Liver (tissue), 9 donors: ENCODE measurements around the gene SLC66A1. TPM values are rescaled to one million over a fixed set of nuclear protein-coding genes. Genes with fewer than 3 reads are reported as not detected.

ENCODE experiments used
- DNase-seq: peaks from one replicate; pipeline ENCODE4 v3.0.0-alpha.2; 2017; ENCODE audit warnings: low spot score
- H3K27ac ChIP-seq, 2 donors: one replicate each; pipeline ENCODE4 v1.7.0; 2013; ENCODE audit warnings: inconsistent platforms in 2 of 2, low read length in 2 of 2, control low read depth in 1 of 2, low read depth in 1 of 2, mild to moderate bottlenecking in 1 of 2
- H3K27me3 ChIP-seq, 4 donors: one replicate each; pipeline versions ENCODE4 v1.6.1 to v1.7.0; 2013; ENCODE audit warnings: low read length in 3 of 4, inconsistent platforms in 1 of 4, mild to moderate bottlenecking in 1 of 4, moderate library complexity in 1 of 4; ENCODE audit not compliant: control insufficient read depth in 4 of 4, insufficient read depth in 4 of 4
- H3K36me3 ChIP-seq, 4 donors: one replicate each; pipeline versions ENCODE4 v1.6.1 to v1.7.0; 2013; ENCODE audit warnings: low read length in 3 of 4, mild to moderate bottlenecking in 3 of 4, low read depth in 1 of 4, moderate library complexity in 1 of 4; ENCODE audit not compliant: control insufficient read depth in 4 of 4, insufficient read depth in 3 of 4
- H3K4me1 ChIP-seq, 4 donors: one replicate each; pipeline versions ENCODE4 v1.6.1 to v1.7.0; 2013; ENCODE audit warnings: low read length in 3 of 4, mild to moderate bottlenecking in 3 of 4, moderate library complexity in 1 of 4; ENCODE audit not compliant: control insufficient read depth in 4 of 4, insufficient read depth in 4 of 4
- H3K4me3 ChIP-seq, 3 donors: one replicate each; pipeline versions ENCODE4 v1.6.1 to v1.7.0; 2013; ENCODE audit warnings: low read length in 3 of 3, control low read depth in 1 of 3, low read depth in 1 of 3, mild to moderate bottlenecking in 1 of 3
- H3K9ac ChIP-seq, 2 donors: one replicate each; pipeline ENCODE4 v1.7.0; 2013; ENCODE audit warnings: low read length in 2 of 2, mild to moderate bottlenecking in 2 of 2, moderate library complexity in 2 of 2, control low read depth in 1 of 2, low read depth in 1 of 2
- H3K9me3 ChIP-seq, 4 donors: one replicate each; pipeline versions ENCODE4 v1.6.1 to v1.7.0; 2013; ENCODE audit warnings: low read length in 3 of 4; ENCODE audit not compliant: control insufficient read depth in 4 of 4
- EGR1 ChIP-seq, 2 donors: IDR thresholded peaks; 2 replicates each; pipeline ENCODE4 v1.6.1; 2016 to 2018; ENCODE audit warnings: antibody characterized with exemption in 2 of 2, low read depth in 2 of 2
- FOXA1 ChIP-seq: IDR thresholded peaks from 2 replicates; pipeline ENCODE4 v1.6.1; 2016; ENCODE audit warnings: antibody characterized with exemption
- FOXA2 ChIP-seq: IDR thresholded peaks from 2 replicates; pipeline ENCODE4 v1.6.1; 2016; ENCODE audit warnings: antibody characterized with exemption
- GABPA ChIP-seq, 2 donors: IDR thresholded peaks in 1 of 2; conservative IDR thresholded peaks in 1 of 2; 2 replicates each; pipeline ENCODE4 v1.6.1; 2016; ENCODE audit warnings: antibody characterized with exemption in 2 of 2, mild to moderate bottlenecking in 1 of 2, moderate library complexity in 1 of 2
- HNF4G ChIP-seq: IDR thresholded peaks from 2 replicates; pipeline ENCODE4 v1.6.1; 2016; ENCODE audit warnings: antibody characterized with exemption
- JUND ChIP-seq, 2 donors: IDR thresholded peaks; 2 replicates each; pipeline ENCODE4 v1.6.1; 2016; ENCODE audit warnings: antibody characterized with exemption in 2 of 2
- RAD21 ChIP-seq, 2 donors: IDR thresholded peaks; 2 replicates each; pipeline ENCODE4 v1.6.1; 2016; ENCODE audit warnings: antibody characterized with exemption in 2 of 2, mild to moderate bottlenecking in 2 of 2
- RXRA ChIP-seq, 2 donors: IDR thresholded peaks; 2 replicates each; pipeline ENCODE4 v1.6.1; 2017 to 2018; ENCODE audit warnings: antibody characterized with exemption in 2 of 2, mild to moderate bottlenecking in 1 of 2
- SP1 ChIP-seq: IDR thresholded peaks from 2 replicates; pipeline ENCODE4 v1.6.1; 2018; ENCODE audit warnings: antibody characterized with exemption, mild to moderate bottlenecking
- TAF1 ChIP-seq: conservative IDR thresholded peaks from 2 replicates; pipeline ENCODE4 v1.6.1; 2016; ENCODE audit warnings: antibody characterized with exemption, mild to moderate bottlenecking
- YY1 ChIP-seq: IDR thresholded peaks from 2 replicates; pipeline ENCODE4 v1.6.1; 2016; ENCODE audit warnings: antibody characterized with exemption, mild to moderate bottlenecking
- WGBS: extraction: QIAGEN DNeasy Blood & Tissue Kit; methylation state at CpG from one replicate; pipeline ENCODE4 v1.1.7; 2013; 5-methylcytosine and 5-hydroxymethylcytosine counted together
- polyA plus RNA-seq, 2 donors: library from polyadenylated mRNA; stranded (reverse) in 1 of 2; unstranded in 1 of 2; fragments of 200-250 nt in 1 of 2; fragments of >200 nt in 1 of 2; fragmentation: Nextera tagmentation in 1 of 2; extraction: Ambion mirVana in 1 of 2; gene quantifications; one replicate each; pipeline versions ENCODE4 v1.2.1 to v1.2.3, GENCODE V29; 2013 to 2015
- total RNA-seq, 2 donors: library from RNA; depleted of rRNA; stranded (reverse); fragments of >200 nt; gene quantifications; one replicate each; pipeline ENCODE4 v1.2.3, GENCODE V29; 2014
- TF ChIP-seq, protein P1 (sequence below): IDR thresholded peaks from 2 replicates; pipeline ENCODE4 v1.6.1; 2016; ENCODE audit warnings: antibody characterized with exemption
- TF ChIP-seq, protein P2 (sequence below): IDR thresholded peaks from 2 replicates; pipeline ENCODE4 v1.6.1; 2016; ENCODE audit warnings: antibody characterized with exemption, mild to moderate bottlenecking
- TF ChIP-seq, protein P3 (sequence below): IDR thresholded peaks from 2 replicates; pipeline ENCODE4 v1.6.1; 2016; ENCODE audit warnings: antibody characterized with exemption
- TF ChIP-seq, protein P4 (sequence below): fragments of 150-350 bp; IDR thresholded peaks from 2 replicates; pipeline ENCODE4 v1.5.1; 2017; ENCODE audit warnings: improper control_type of control experiment, low read depth, low read length; ENCODE audit not compliant: missing input control
- TF ChIP-seq, protein P5 (sequence below): IDR thresholded peaks from 2 replicates; pipeline ENCODE4 v1.6.1; 2016; ENCODE audit warnings: antibody characterized with exemption
- donor health status: healthy.
- donor health status: healthy.
- donor health status: healthy.
- donor health status: healthy.
- donor health status: healthy.

The SLC66A1 gene
- total and polyA plus RNA-seq, 4 donors, result 6.8 to 16.0 (median 14.0) TPM

- DNase-seq, result no peak
- WGBS, result 92% methylated on average over 8 of the region's 8 CpGs
- peaks cover 2 to 14% (median 8%) of the 10 kb centered on the region in 4 donors for H3K4me1 ChIP-seq
- H3K27me3 ChIP-seq, result no peaks in the 10 kb centered on the region
- TF ChIP-seq FOXA1 (no peak), GABPA (IDR thresholded peaks at IDR 0.05 in 1 of 2, conservative IDR thresholded peaks at IDR 0.05 in 1 of 2) (no peak), YY1 (no peak), RXRA (IDR thresholded peaks at IDR 0.05) (no peak), EGR1 (IDR thresholded peaks at IDR 0.05; ENCODE audit: low read depth in 2 of 2) (no peak), TAF1 (no peak), HNF4G (no peak), JUND (IDR thresholded peaks at IDR 0.05) (no peak)
- TF ChIP-seq, protein P1, sequence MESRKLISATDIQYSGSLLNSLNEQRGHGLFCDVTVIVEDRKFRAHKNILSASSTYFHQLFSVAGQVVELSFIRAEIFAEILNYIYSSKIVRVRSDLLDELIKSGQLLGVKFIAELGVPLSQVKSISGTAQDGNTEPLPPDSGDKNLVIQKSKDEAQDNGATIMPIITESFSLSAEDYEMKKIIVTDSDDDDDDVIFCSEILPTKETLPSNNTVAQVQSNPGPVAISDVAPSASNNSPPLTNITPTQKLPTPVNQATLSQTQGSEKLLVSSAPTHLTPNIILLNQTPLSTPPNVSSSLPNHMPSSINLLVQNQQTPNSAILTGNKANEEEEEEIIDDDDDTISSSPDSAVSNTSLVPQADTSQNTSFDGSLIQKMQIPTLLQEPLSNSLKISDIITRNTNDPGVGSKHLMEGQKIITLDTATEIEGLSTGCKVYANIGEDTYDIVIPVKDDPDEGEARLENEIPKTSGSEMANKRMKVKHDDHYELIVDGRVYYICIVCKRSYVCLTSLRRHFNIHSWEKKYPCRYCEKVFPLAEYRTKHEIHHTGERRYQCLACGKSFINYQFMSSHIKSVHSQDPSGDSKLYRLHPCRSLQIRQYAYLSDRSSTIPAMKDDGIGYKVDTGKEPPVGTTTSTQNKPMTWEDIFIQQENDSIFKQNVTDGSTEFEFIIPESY, result no peak
- TF ChIP-seq, protein P2, sequence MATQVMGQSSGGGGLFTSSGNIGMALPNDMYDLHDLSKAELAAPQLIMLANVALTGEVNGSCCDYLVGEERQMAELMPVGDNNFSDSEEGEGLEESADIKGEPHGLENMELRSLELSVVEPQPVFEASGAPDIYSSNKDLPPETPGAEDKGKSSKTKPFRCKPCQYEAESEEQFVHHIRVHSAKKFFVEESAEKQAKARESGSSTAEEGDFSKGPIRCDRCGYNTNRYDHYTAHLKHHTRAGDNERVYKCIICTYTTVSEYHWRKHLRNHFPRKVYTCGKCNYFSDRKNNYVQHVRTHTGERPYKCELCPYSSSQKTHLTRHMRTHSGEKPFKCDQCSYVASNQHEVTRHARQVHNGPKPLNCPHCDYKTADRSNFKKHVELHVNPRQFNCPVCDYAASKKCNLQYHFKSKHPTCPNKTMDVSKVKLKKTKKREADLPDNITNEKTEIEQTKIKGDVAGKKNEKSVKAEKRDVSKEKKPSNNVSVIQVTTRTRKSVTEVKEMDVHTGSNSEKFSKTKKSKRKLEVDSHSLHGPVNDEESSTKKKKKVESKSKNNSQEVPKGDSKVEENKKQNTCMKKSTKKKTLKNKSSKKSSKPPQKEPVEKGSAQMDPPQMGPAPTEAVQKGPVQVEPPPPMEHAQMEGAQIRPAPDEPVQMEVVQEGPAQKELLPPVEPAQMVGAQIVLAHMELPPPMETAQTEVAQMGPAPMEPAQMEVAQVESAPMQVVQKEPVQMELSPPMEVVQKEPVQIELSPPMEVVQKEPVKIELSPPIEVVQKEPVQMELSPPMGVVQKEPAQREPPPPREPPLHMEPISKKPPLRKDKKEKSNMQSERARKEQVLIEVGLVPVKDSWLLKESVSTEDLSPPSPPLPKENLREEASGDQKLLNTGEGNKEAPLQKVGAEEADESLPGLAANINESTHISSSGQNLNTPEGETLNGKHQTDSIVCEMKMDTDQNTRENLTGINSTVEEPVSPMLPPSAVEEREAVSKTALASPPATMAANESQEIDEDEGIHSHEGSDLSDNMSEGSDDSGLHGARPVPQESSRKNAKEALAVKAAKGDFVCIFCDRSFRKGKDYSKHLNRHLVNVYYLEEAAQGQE, result no peak
- no peaks in the 10 kb centered on the region for H3K9me3 ChIP-seq
- H3K36me3 ChIP-seq, result peaks cover 0 to 32% (median 5%) of the 10 kb centered on the region in 4 donors
- H3K4me3 ChIP-seq, result no peak overlapping the region
- H3K27ac ChIP-seq, result no peak overlapping the region
- no peak overlapping the region for H3K9ac ChIP-seq
Measured at GRCh38 chr1:19345391-19345790, 33.3 kb downstream of the SLC66A1 start.

GRCh38 chr1:19346026-19346425 is 33.9 kb downstream of the SLC66A1 start:
- 86% methylated on average over 6 of the region's 6 CpGs for WGBS
- no peak for DNase-seq
- Histone ChIP-seq H3K27ac (no peak overlapping the region), H3K4me1 (peaks cover 2 to 14% (median 8%) of the 10 kb centered on the region in 4 donors), H3K36me3 (peaks cover 0 to 32% (median 7%) of the 10 kb centered on the region in 4 donors), H3K27me3 (no peaks in the 10 kb centered on the region), H3K9me3 (no peaks in the 10 kb centered on the region), H3K9ac (no peak overlapping the region), H3K4me3 (no peak overlapping the region)
- TF ChIP-seq, protein P3, sequence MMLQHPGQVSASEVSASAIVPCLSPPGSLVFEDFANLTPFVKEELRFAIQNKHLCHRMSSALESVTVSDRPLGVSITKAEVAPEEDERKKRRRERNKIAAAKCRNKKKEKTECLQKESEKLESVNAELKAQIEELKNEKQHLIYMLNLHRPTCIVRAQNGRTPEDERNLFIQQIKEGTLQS, result no peak
- TF ChIP-seq YY1 (no peak), FOXA1 (no peak), TAF1 (no peak), GABPA (IDR thresholded peaks at IDR 0.05 in 1 of 2, conservative IDR thresholded peaks at IDR 0.05 in 1 of 2) (no peak), RAD21 (IDR thresholded peaks at IDR 0.05) (no peak), HNF4G (no peak), EGR1 (IDR thresholded peaks at IDR 0.05; ENCODE audit: low read depth in 2 of 2) (no peak), FOXA2 (no peak), JUND (IDR thresholded peaks at IDR 0.05) (no peak), SP1 (no peak)
- TF ChIP-seq, protein P4, sequence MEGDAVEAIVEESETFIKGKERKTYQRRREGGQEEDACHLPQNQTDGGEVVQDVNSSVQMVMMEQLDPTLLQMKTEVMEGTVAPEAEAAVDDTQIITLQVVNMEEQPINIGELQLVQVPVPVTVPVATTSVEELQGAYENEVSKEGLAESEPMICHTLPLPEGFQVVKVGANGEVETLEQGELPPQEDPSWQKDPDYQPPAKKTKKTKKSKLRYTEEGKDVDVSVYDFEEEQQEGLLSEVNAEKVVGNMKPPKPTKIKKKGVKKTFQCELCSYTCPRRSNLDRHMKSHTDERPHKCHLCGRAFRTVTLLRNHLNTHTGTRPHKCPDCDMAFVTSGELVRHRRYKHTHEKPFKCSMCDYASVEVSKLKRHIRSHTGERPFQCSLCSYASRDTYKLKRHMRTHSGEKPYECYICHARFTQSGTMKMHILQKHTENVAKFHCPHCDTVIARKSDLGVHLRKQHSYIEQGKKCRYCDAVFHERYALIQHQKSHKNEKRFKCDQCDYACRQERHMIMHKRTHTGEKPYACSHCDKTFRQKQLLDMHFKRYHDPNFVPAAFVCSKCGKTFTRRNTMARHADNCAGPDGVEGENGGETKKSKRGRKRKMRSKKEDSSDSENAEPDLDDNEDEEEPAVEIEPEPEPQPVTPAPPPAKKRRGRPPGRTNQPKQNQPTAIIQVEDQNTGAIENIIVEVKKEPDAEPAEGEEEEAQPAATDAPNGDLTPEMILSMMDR, result no peak
- TF ChIP-seq, protein P2, result no peak
- TF ChIP-seq, protein P5, sequence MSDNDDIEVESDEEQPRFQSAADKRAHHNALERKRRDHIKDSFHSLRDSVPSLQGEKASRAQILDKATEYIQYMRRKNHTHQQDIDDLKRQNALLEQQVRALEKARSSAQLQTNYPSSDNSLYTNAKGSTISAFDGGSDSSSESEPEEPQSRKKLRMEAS, result no peak
